Measurements from ENCODE around the gene DDX24.
A peak's percentile ranks its signal among the peaks of the same experiment; 100 is the strongest.

The DDX24 gene

GRCh38 chr14:94027566-94028449 lies 53.2 kb downstream of the DDX24 start:
- no peak for DNase-seq

GRCh38 chr14:94026889-94027469 lies 54.0 kb downstream of the DDX24 start:
- no peak for DNase-seq

- DNase-seq = peak; percentile 97
These were observed 54.7 kb downstream of the DDX24 start, which contains the start of gene OTUB2 for GRCh38 chr14:94026173-94026888. TSS of gene OTUB2 (plus strand) at chr14:94026340. CDS start at chr14:94026538, 198 bp downstream.

- DNase-seq = no peak
These were observed 55.3 kb downstream of the DDX24 start for GRCh38 chr14:94025720-94026119.

- no peak for DNase-seq
These were observed 56.5 kb downstream of the DDX24 start for GRCh38 chr14:94024549-94024948.

- DNase-seq = no peak
These were observed 58.2 kb downstream of the DDX24 start for GRCh38 chr14:94022532-94023411.

- peak; percentile 55 for DNase-seq
These were observed 59.4 kb downstream of the DDX24 start for GRCh38 chr14:94021416-94022157.

- DNase-seq = no peak
These were observed 60.0 kb downstream of the DDX24 start for GRCh38 chr14:94021001-94021400.

- DNase-seq = no peak
These were observed 60.7 kb downstream of the DDX24 start for GRCh38 chr14:94020267-94020666.

- DNase-seq = no peak
These were observed 61.7 kb downstream of the DDX24 start for GRCh38 chr14:94019329-94019728.

GRCh38 chr14:94018308-94018707 lies 62.7 kb downstream of the DDX24 start:
- DNase-seq = no peak

GRCh38 chr14:94016446-94016976 lies 64.5 kb downstream of the DDX24 start:
- no peak for DNase-seq

GRCh38 chr14:94015223-94015622 lies 65.8 kb downstream of the DDX24 start:
- no peak for DNase-seq

GRCh38 chr14:94014382-94014781 lies 66.6 kb downstream of the DDX24 start:
- no peak for DNase-seq

- DNase-seq = no peak
These were observed 69.2 kb downstream of the DDX24 start for GRCh38 chr14:94011795-94012194.

- no peak for DNase-seq
These were observed 70.4 kb downstream of the DDX24 start for GRCh38 chr14:94010625-94011024.

- DNase-seq = no peak
These were observed 71.2 kb downstream of the DDX24 start for GRCh38 chr14:94009767-94010166.

GRCh38 chr14:94008234-94008633 lies 72.8 kb downstream of the DDX24 start:
- no peak for DNase-seq

GRCh38 chr14:94005324-94006073 lies 75.5 kb downstream of the DDX24 start:
- DNase-seq = peak; percentile 32

GRCh38 chr14:94004015-94004414 lies 77.0 kb downstream of the DDX24 start:
- no peak for DNase-seq

GRCh38 chr14:94003397-94003796 lies 77.6 kb downstream of the DDX24 start:
- no peak for DNase-seq

Data from stimulated activated CD4-positive, alpha-beta T cell treated with anti-CD3 and anti-CD28 coated beads, Interleukin-15, amount 100 ng/mL, for 24 hours (primary cell).